T-helper 1 cell treated with Interleukin-12 subunit alpha and Interleukin-12 subunit beta and Interleukin-4 antibody, amounts not matched to agents 30 ng/mL and 1 ng/mL, for 36 hours (primary cell): ENCODE data around the gene UMODL1. TPM values are rescaled to one million over a fixed set of nuclear protein-coding genes. Genes with fewer than 3 reads are reported as not detected.

Source experiments
- intact Hi-C: fragments of 100-400 bp; cut with micrococcal nuclease; formaldehyde crosslinking; loops from one replicate; pipeline ENCODE4 v1.15.1; 2024
- total RNA-seq: library from RNA; stranded (reverse); gene quantifications from 2 replicates; pipeline ENCODE4 v1.2.3, GENCODE V29; 2022

UMODL1 gene
- total RNA-seq, 1 donor from 2014 or later, result 0.12 TPM

DNA sequence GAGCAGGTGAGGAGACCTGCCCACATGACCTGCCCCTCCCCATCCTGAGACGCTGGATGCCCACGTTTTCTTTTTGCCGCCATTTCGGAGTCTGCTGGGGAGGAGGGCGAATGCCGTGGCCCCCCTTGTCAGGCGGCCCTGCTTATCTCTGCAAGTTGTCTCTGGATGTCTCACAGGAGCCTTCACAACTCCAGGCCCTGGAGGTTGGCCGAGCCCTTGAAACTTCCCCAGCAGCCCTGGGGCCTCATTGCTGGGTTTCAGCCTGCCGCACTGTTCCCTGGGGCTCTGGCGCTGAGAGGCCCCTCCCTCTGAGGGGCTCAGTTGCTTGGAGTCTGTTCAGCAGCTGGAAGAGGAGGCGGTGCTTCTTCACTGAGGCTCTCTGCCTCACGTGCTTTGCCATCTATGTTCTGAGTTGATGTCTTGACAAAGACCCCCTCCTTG, 31.2 kb upstream of the UMODL1 start:
- intact Hi-C loops, result no loop called here

GRCh38 chr21:42040411-42041180, 30.5 kb upstream of the UMODL1 start:
- intact Hi-C loops, result no loop called here

DNA sequence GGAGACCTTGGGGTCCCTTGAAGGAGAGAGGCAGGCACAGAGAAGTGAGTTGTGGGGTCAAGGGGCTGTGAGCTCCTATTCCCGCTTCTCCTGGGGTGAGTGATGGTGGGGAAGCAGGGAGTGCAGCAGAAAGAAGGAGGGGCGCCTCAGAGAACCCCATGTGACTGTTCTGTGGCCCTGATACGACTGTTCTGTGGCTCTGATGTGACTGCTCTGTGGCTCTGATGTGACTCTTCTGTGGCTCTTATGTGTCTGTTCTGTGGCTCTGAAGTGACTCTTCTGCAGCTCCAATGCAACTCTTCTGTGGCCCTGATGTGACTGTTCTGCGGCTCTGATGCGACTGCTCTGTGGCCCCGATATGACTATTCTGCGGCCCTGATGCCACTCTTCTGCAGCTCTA, 29.9 kb upstream of the UMODL1 start:
- intact Hi-C loops, result no loop called here

- intact Hi-C loops, result no loop called here
These were observed 29.4 kb upstream of the UMODL1 start for GRCh38 chr21:42041711-42042110.

DNA sequence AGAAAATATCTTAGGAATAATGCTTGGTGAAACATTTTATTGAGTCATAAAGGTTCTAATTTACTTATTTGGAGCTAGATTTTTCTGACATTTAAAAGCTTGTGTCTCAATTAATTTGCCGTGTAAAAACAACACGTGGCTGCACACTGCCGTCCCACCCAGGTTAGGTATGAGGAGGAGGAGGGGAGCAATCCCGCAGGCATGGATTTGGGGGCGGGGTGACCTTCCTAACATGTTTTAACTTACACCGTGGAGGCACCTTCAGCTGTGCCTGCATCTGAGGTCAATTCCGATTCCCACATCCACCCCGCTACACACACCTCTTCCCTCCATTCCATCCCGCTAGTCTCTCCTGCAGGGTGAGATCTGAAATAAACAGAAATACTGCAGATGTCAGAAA, 28.5 kb upstream of the UMODL1 start:
- intact Hi-C loops, result no loop called here

DNA sequence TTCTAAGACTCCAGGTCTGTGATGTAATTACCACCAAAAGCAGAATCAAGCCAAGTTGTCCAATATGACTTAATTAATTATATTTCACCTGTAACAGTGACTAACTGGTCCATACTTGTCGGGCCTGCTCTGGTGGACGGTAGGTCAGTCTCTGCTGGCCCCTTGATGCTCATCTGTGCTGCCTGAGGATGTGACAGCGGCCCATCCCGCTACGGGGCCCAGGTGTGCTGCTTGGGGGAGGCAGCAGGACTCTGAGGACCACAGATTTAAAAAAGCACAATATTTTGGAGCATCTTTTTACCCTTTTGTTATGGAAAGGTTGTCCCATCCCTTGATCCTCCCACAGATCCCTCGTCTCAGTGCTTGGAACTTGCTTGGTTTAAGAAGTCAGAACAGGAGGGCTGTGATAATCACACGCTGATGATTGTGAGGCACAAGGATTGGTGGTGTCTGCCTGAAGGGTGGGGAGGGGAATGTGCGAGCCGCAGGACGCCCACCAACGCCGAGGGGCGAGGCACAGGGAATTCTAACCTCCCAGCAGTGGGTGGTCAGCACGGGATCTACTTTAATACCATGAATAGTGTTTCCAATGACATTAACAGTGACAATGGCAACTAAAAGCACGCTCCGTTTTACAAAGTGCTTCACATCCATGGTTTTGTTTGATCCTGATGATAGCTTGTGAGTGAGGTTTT, 27.8 kb upstream of the UMODL1 start:
- intact Hi-C loops, result no loop called here

GRCh38 chr21:42043961-42044360, 27.2 kb upstream of the UMODL1 start:
- intact Hi-C loops, result no loop called here

- intact Hi-C loops, result no loop called here
These were observed 26.1 kb upstream of the UMODL1 start for GRCh38 chr21:42044871-42045495.

DNA sequence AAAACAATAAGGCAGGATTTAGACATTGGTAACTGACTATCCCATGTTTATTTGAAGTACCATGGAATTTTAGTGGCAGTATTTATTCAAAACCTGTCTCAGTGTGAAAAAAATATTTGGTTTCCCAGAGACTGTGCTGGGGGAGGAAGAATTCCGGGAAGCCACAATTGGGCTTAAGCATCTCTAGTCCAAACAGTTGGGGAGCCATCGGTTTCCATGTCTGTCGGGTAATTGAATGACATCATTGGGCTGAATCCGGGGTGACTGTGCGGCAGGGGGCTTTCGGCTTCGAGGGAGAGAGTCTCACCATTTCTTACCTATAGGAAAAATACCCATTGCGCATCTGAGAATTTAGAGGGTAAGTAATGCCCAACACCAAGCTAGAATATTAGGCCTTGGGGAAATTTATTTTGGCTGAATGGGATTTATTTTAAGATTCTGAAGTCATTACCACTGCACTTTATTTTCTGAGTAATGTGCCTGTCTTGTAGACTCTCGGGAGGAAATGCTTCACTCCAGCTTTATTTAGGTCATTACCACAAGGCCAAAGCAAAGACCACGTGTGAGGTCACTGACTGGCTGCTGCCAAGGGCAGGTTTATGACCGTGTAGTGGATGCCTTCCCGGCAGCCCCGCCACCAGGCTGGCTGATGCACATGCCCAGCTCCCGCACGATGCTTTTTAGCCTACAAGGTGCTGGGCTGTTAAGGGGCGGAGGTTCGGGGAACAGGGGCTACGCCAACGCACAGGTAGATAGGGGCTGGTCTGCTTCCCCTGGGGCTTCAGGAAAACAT, 23.1 kb upstream of the UMODL1 start:
- intact Hi-C loops, result no loop called here

DNA sequence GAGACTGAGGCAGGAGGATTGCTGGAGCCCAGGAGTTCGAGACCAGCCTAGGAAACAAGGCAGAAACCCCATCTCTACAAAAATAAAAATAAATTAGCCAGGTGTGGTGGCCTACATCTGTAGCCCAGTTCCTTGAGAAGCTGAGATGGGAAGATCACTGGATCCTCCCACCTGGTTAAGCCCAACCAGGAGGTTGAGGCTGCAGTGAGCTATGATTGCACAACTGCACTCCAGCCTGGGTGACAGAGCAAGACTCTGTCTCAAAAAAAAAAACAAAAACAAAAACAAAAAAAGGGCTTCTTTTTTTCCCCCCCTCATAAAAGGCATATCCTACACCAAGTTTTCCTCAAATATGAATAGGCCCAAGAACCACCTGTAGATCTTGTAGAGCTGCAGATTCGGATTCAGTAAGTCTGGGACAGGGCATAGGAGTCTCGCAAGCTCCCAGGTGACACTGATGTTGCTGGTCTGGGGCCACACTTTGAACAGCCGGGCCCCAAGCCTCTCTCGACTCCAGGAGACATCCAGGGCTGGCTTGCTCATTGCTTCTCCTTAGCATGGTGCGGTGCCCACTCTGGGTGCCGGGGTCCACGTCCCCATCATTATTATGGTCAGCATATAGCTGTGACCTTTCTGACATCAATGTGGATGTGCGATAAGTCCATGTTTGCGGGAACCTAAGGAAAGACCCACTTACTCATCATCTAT, 22.1 kb upstream of the UMODL1 start:
- intact Hi-C loops, result no loop called here

- intact Hi-C loops, result no loop called here
These were observed 21.3 kb upstream of the UMODL1 start for GRCh38 chr21:42049578-42050430.

DNA sequence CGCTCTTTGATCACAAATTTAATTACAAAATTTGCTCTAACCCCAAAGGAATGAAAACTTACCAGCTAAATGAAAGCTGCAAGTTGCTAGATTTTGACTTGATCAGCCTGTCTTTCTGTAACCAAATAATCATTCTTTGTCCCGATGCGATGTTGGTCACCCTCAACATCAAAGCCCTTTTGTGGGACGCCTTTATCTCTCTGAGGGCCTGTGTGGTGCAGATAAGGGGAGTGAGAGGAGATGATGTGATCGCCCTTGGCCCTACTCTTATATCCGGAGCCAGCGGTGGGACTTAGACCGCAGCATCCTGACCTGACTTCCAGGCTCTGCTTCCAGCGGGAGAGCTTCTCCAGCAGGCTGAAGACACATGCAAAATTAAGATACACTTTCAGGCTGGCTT, 19.3 kb upstream of the UMODL1 start:
- intact Hi-C loops, result no loop called here

- intact Hi-C loops, result no loop called here
These were observed 15.7 kb upstream of the UMODL1 start for GRCh38 chr21:42055425-42055824.

GRCh38 chr21:42056468-42056867, 14.6 kb upstream of the UMODL1 start:
- intact Hi-C loops, result no loop called here

- intact Hi-C loops, result no loop called here
These were observed 14.0 kb upstream of the UMODL1 start for GRCh38 chr21:42056996-42057689.

DNA sequence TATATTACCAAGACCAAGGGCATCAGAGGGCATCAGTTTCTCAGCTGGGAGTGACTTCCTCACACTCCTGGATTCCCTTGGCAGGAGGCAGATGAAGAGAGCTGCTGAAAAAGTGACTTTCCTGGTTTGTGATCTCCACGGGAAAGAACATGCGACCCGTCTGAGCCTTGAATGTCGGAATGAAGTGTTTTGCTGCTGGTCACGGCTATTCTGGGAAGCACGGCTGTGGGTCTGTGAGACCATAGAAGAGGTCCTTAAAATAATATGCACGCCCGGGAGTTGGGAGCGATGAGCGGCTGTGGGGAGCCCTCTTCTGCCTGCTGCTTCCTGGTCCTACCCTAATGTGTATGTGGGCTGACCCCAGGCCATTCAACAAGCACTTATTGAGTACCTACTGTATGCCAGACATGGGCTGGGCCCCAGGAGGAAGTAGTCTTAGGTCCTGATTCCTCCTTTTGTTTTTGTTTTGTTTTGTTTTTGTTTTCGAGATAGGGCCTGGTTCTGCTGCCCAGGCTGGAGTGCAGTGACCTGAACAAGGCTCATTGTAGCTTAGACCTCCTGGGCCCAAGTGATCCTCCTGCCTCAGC, 13.2 kb upstream of the UMODL1 start:
- intact Hi-C loops, result no loop called here

- intact Hi-C loops, result no loop called here
These were observed 12.4 kb upstream of the UMODL1 start for GRCh38 chr21:42058631-42059111.

DNA sequence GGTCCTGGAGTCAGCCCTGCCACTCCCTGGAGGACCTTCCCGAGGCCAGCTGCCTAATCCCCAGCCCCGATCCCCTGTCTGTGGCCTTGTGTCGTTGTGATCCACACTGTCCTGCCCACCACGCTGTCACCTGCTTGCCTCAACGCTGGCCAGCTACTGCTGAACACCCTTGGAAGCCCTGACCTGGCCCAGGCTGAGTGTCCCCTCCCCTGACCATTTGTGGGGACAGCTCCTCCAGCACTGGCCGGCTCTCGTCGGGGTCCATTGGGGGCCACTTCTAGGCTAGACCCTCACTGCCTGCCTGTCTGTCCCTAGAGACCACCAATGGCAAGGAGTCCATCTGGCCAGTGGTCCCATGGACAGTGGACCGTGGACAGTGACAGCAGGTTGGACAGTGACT, 12.0 kb upstream of the UMODL1 start:
- intact Hi-C loops, result no loop called here

DNA sequence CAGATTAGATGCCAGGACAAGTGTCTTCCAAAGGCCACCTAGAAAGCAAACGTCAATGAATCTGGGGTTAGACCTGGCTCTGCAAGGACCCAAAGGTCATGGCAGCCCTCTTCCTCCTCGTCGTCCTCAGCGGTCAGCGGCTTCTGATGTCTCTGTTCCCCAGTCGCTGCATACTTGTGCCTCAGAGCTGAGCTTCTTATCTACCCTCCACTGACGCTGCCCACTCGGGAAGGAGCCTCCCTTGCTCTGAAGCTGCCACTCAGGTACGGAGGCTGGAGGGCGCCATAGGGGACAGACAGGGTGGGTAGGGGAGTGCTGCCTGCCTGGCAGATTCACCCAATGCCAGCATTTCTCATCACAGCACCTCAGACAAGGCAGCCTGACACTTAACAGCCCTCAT, 11.4 kb upstream of the UMODL1 start:
- intact Hi-C loops, result loop anchor here (5.0 kb wide), 1 partner anchor 163 kb away; no protein-coding TSS in a partner anchor
